GM23338 (cell line): ENCODE measurements around the gene AP4M1. TPM values are rescaled to one million over a fixed set of nuclear protein-coding genes. Genes with fewer than 3 reads are reported as not detected.

ENCODE experiments used
- ATAC-seq: fragments of 200-7000 bp; cut with Tn5 transposase; 3 replicates; pipeline ENCODE4 v1.9.1; 2020
- DNase-seq: peaks from one replicate; pipeline ENCODE4 v3.0.0-alpha.2; 2015; ENCODE audit warnings: low spot score
- H2AFZ ChIP-seq: fragments of 200-600 bp; sonication (generic); 2 replicates; pipeline ENCODE4 v1.8.0; 2016; ENCODE audit warnings: antibody characterized with exemption, mild to moderate bottlenecking, moderate library complexity
- H3F3A ChIP-seq: fragments of 200-600 bp; sonication (generic); replicated peaks from 2 replicates; pipeline ENCODE4 v1.8.0; 2017; ENCODE audit warnings: antibody characterized with exemption, mixed run types, low read depth
- H3K27ac ChIP-seq: fragments of 200-600 bp; sonication (generic); 2 replicates; pipeline ENCODE4 v1.6.1; 2016; ENCODE audit warnings: low read depth
- H3K27me3 ChIP-seq: fragments of 200-600 bp; sonication (generic); 2 replicates; pipeline ENCODE4 v1.8.0; 2016; ENCODE audit warnings: mild to moderate bottlenecking, mixed run types, moderate library complexity; ENCODE audit not compliant: insufficient read depth
- H3K36me3 ChIP-seq: fragments of 200-600 bp; sonication (generic); 2 replicates; pipeline ENCODE4 v1.8.0; 2016; ENCODE audit warnings: mild to moderate bottlenecking; ENCODE audit not compliant: insufficient read depth
- H3K4me1 ChIP-seq: fragments of 200-600 bp; sonication (generic); 2 replicates; pipeline ENCODE4 v1.8.0; 2016; ENCODE audit warnings: mild to moderate bottlenecking, moderate library complexity; ENCODE audit not compliant: insufficient read depth
- H3K4me2 ChIP-seq: fragments of 200-600 bp; sonication (generic); 2 replicates; pipeline ENCODE4 v1.7.1; 2017; ENCODE audit warnings: mixed run types
- H3K4me3 ChIP-seq: fragments of 200-600 bp; sonication (generic); 2 replicates; pipeline ENCODE4 v1.6.1; 2016; ENCODE audit warnings: mixed run types
- H3K79me2 ChIP-seq: fragments of 200-600 bp; sonication (generic); replicated peaks from 2 replicates; pipeline ENCODE4 v1.8.0; 2017; ENCODE audit warnings: mild to moderate bottlenecking; ENCODE audit not compliant: insufficient read depth
- H3K9me2 ChIP-seq: fragments of 200-600 bp; sonication (generic); 2 replicates; pipeline ENCODE4 v1.8.0; 2017; ENCODE audit not compliant: insufficient read depth
- H4K20me1 ChIP-seq: fragments of 200-600 bp; sonication (generic); replicated peaks from 2 replicates; pipeline ENCODE4 v1.8.0; 2017; ENCODE audit warnings: mild to moderate bottlenecking; ENCODE audit not compliant: insufficient read depth
- H3K27ac Mint-ChIP-seq: 2 replicates; pipeline ENCODE4 v1.8.0; 2020; ENCODE audit warnings: inconsistent platforms, mild to moderate bottlenecking, moderate library complexity, mixed read lengths
- H3K27me3 Mint-ChIP-seq: 3 replicates; pipeline ENCODE4 v1.8.0; 2022; ENCODE audit warnings: low read depth, mild to moderate bottlenecking, moderate library complexity, mixed read lengths, inconsistent platforms; ENCODE audit not compliant: insufficient read depth, poor library complexity
- H3K36me3 Mint-ChIP-seq: 3 replicates; pipeline ENCODE4 v1.8.0; 2021; ENCODE audit warnings: low read depth, mild to moderate bottlenecking, inconsistent platforms, moderate library complexity, mixed read lengths
- H3K4me1 Mint-ChIP-seq: 3 replicates; pipeline ENCODE4 v1.8.0; 2020; ENCODE audit warnings: mild to moderate bottlenecking, inconsistent platforms, mixed read lengths
- H3K4me3 Mint-ChIP-seq: 3 replicates; pipeline ENCODE4 v1.8.0; 2021; ENCODE audit warnings: moderate library complexity, mild to moderate bottlenecking, inconsistent platforms, mixed read lengths
- H3K9me3 Mint-ChIP-seq: 3 replicates; pipeline ENCODE4 v1.8.0; 2020; ENCODE audit warnings: moderate library complexity, mild to moderate bottlenecking, inconsistent platforms, mixed read lengths
- CREB1 ChIP-seq: fragments of 250-450 bp; sonication (Bioruptor Pico); IDR thresholded peaks from 2 replicates; pipeline ENCODE4 v1.5.0; 2020; ENCODE audit warnings: low read depth, mild to moderate bottlenecking, moderate library complexity
- EZH2 ChIP-seq: fragments of 200-600 bp; sonication (generic); IDR thresholded peaks from one replicate; pipeline ENCODE4 v1.8.0; 2017; ENCODE audit warnings: antibody characterized with exemption, mild to moderate bottlenecking, low read depth; ENCODE audit not compliant: unreplicated experiment
- JUNB ChIP-seq: IDR thresholded peaks from one replicate; pipeline ENCODE4 v1.6.1; 2016; ENCODE audit warnings: antibody characterized with exemption; ENCODE audit not compliant: unreplicated experiment
- STAT1 ChIP-seq: IDR thresholded peaks from one replicate; pipeline ENCODE4 v1.6.1; 2016; ENCODE audit warnings: antibody characterized with exemption; ENCODE audit not compliant: unreplicated experiment
- ZNF114 ChIP-seq: fragments of 250-450 bp; sonication (Bioruptor Pico); IDR thresholded peaks from 2 replicates; pipeline ENCODE4 v1.5.0; 2020; ENCODE audit warnings: mild to moderate bottlenecking, moderate library complexity
- polyA plus RNA-seq: library from polyadenylated mRNA; unstranded; fragments of >200 nt; fragmentation: Nextera tagmentation; extraction: Ambion mirVana; gene quantifications from 2 replicates; pipeline ENCODE4 v1.2.1, GENCODE V29; 2016
- total RNA-seq: library from RNA; depleted of rRNA; stranded (reverse); fragments of >200 nt; shearing (Covaris generic); gene quantifications from 2 replicates; pipeline ENCODE4 v1.2.3, GENCODE V29; 2014
- TF ChIP-seq, protein P1 (sequence below): IDR thresholded peaks from one replicate; pipeline ENCODE4 v1.6.1; 2018; ENCODE audit warnings: antibody characterized with exemption; ENCODE audit not compliant: unreplicated experiment
- TF ChIP-seq, protein P2 (sequence below), 2 experiments: fragments of 200-600 bp in 1 of 2; sonication (generic) in 1 of 2; conservative IDR thresholded peaks; 2 replicates each; pipeline versions ENCODE4 v1.5.1 to v1.6.1; 2016 to 2017; ENCODE audit warnings: antibody characterized with exemption in 2 of 2, low read depth in 2 of 2, mild to moderate bottlenecking in 2 of 2, moderate library complexity in 1 of 2

Gene AP4M1
- total and polyA plus RNA-seq, 2 experiments from 2014 or later: 9.5 to 13.3 TPM

DNA sequence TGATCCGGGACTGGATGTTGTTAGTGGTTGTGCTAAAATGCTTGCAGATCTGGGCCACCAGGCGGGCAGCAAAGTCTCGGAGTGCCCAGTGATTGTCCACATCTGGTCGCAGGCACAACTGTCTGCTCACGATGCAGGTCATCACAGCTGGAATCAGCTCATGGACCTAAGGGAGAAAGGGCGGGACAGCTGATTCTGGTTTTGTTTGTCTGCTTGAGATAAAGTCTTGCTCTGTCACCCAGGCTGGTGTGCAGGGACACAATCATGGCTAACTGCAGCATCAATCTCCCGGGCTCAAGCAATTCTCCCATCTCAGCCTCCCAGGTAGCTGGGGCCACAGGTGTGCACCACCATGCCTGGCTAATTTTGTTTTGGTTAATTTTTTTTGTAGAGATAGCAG lies 9.7 kb downstream of the AP4M1 start (continued):
- TF ChIP-seq, protein P1, sequence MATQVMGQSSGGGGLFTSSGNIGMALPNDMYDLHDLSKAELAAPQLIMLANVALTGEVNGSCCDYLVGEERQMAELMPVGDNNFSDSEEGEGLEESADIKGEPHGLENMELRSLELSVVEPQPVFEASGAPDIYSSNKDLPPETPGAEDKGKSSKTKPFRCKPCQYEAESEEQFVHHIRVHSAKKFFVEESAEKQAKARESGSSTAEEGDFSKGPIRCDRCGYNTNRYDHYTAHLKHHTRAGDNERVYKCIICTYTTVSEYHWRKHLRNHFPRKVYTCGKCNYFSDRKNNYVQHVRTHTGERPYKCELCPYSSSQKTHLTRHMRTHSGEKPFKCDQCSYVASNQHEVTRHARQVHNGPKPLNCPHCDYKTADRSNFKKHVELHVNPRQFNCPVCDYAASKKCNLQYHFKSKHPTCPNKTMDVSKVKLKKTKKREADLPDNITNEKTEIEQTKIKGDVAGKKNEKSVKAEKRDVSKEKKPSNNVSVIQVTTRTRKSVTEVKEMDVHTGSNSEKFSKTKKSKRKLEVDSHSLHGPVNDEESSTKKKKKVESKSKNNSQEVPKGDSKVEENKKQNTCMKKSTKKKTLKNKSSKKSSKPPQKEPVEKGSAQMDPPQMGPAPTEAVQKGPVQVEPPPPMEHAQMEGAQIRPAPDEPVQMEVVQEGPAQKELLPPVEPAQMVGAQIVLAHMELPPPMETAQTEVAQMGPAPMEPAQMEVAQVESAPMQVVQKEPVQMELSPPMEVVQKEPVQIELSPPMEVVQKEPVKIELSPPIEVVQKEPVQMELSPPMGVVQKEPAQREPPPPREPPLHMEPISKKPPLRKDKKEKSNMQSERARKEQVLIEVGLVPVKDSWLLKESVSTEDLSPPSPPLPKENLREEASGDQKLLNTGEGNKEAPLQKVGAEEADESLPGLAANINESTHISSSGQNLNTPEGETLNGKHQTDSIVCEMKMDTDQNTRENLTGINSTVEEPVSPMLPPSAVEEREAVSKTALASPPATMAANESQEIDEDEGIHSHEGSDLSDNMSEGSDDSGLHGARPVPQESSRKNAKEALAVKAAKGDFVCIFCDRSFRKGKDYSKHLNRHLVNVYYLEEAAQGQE: no peak
- TF ChIP-seq EZH2 (no peak), JUNB (no peak), ZNF114 (CRISPR knock-in tag) (no peak), CREB1 (no peak)
- TF ChIP-seq, protein P2, sequence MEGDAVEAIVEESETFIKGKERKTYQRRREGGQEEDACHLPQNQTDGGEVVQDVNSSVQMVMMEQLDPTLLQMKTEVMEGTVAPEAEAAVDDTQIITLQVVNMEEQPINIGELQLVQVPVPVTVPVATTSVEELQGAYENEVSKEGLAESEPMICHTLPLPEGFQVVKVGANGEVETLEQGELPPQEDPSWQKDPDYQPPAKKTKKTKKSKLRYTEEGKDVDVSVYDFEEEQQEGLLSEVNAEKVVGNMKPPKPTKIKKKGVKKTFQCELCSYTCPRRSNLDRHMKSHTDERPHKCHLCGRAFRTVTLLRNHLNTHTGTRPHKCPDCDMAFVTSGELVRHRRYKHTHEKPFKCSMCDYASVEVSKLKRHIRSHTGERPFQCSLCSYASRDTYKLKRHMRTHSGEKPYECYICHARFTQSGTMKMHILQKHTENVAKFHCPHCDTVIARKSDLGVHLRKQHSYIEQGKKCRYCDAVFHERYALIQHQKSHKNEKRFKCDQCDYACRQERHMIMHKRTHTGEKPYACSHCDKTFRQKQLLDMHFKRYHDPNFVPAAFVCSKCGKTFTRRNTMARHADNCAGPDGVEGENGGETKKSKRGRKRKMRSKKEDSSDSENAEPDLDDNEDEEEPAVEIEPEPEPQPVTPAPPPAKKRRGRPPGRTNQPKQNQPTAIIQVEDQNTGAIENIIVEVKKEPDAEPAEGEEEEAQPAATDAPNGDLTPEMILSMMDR (conservative IDR thresholded peaks at IDR 0.05; ENCODE audit: low read depth in 2 of 2): no peak

DNA sequence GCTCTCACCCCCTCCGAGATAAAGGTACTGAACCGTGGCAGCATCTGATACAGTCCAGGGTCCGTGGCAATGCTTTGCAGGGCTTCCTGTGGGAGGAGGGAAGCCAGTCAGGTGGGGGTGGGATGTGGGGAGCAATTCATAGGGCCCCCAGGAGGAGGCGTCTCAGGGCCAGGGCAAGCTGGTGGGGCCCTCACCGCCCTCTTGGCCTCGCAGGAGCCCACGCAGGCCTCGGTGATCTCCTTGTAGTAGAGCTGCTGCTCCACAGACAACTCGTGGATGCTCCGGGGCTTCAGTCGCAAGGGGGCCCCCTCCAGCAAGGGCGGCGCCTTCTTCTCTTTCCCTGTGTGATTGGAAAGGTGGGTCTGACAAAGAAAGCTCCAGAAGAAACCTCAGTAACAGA lies 10.5 kb downstream of the AP4M1 start:
- H3K36me3 Mint-ChIP-seq: peaks cover 77% of the 10 kb centered on the region
- no peak for DNase-seq

More for the DNA sequence above, 10.5 kb downstream of the AP4M1 start:
- no peaks in the 10 kb centered on the region for H3F3A ChIP-seq
- no peak overlapping the region for H3K4me3 ChIP-seq
- peaks cover 16% of the 10 kb centered on the region; the same call in 1 of the 2 replicates for H3K36me3 ChIP-seq
- H2AFZ ChIP-seq: no peak overlapping the region
- TF ChIP-seq JUNB (no peak), EZH2 (no peak), STAT1 (no peak)
- TF ChIP-seq, protein P2 (conservative IDR thresholded peaks at IDR 0.05; ENCODE audit: low read depth in 2 of 2): peak in 1 of 2 experiments; percentile 30; a peak in 2 of 4 replicates
- Mint-ChIP-seq H3K27me3 (peaks cover 12% of the 10 kb centered on the region), H3K4me1 (peaks cover 2% of the 10 kb centered on the region; the same call in 1 of the 3 replicates), H3K27ac (no peak overlapping the region), H3K4me3 (no peak overlapping the region; the same call in 2 of the 3 replicates), H3K9me3 (no peaks in the 10 kb centered on the region)
- H3K27me3 ChIP-seq: no peaks in the 10 kb centered on the region
- peak; percentile 26 for ATAC-seq
- no peaks in the 10 kb centered on the region for H3K9me2 ChIP-seq
- no peaks in the 10 kb centered on the region for H3K79me2 ChIP-seq
- no peak overlapping the region for H3K4me2 ChIP-seq
- H4K20me1 ChIP-seq: no peaks in the 10 kb centered on the region
- H3K27ac ChIP-seq: no peak overlapping the region
- no peaks in the 10 kb centered on the region for H3K4me1 ChIP-seq
